GM12892 (cell line): Measurements from ENCODE around the gene TEX9.

Experiments used
- POLR2A ChIP-seq: IDR thresholded peaks from 2 replicates; pipeline ENCODE4 v1.6.1; 2011; ENCODE audit warnings: low read depth, low read length, control low read depth
- POLR2AphosphoS5 ChIP-seq: IDR thresholded peaks from 2 replicates; pipeline ENCODE4 v1.6.1; 2011; ENCODE audit warnings: low read depth, low read length, control low read depth

DNA sequence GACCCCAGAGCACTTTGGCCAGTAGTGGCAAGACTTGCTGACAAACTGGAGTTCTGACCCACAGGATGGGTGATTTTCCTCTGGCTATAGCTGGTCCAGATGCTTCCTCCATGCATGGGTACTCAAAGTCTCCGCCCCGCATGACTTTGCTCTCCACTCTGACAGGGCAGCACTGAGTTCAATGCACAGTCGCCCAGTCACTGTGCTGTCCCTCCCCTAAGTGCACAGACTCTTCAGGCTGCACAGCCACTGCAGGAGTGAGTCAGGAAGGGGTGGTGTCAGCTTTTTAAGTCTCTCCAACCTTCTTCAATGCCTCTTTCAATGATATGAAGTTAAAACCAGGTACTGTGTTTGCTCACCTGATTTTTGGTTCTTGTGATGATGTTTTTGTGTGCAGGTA, 17.8 kb downstream of the TEX9 start:
- TF ChIP-seq POLR2AphosphoS5 (no peak), POLR2A (no peak)
